NCI-H748 (cell line): ENCODE data around the gene C6orf136.

Experiments
- DNase-seq: peaks from one replicate; lab custom pipeline; 2025; ENCODE audit not compliant: unreplicated experiment; lab: John Stamatoyannopoulos, UW

The C6orf136 gene

GRCh38 chr6:30615958-30616810 lies 30.7 kb upstream of the C6orf136 start:
- DNase-seq = peak; percentile 76

GRCh38 chr6:30616811-30617564 lies 29.9 kb upstream of the C6orf136 start, which contains the start of gene PPP1R10:
PPP1R10 (minus strand) TSS chr6:30617243; CDS start chr6:30609944, 7,299 bp downstream.
- DNase-seq = peak; percentile 100

GRCh38 chr6:30617565-30618269 lies 29.2 kb upstream of the C6orf136 start, which contains the start of gene MRPS18B:
MRPS18B (plus strand) TSS chr6:30617840; CDS start chr6:30617866, 26 bp downstream.
- peak; percentile 98 for DNase-seq

GRCh38 chr6:30618270-30618797 lies 28.6 kb upstream of the C6orf136 start:
- peak; percentile 32 for DNase-seq

- no peak for DNase-seq
Observed at GRCh38 chr6:30619561-30619960, 27.4 kb upstream of the C6orf136 start.

GRCh38 chr6:30625511-30625910 lies 21.4 kb upstream of the C6orf136 start:
- DNase-seq = no peak

GRCh38 chr6:30626484-30627366 lies 20.2 kb upstream of the C6orf136 start, which contains the start of gene ATAT1:
ATAT1 (plus strand) TSS chr6:30626874.
- peak; percentile 93 for DNase-seq

- no peak for DNase-seq
Observed at GRCh38 chr6:30635834-30636233, 11.1 kb upstream of the C6orf136 start.

GRCh38 chr6:30640481-30640880 lies 6.5 kb upstream of the C6orf136 start:
- no peak for DNase-seq

- DNase-seq = no peak
Observed at GRCh38 chr6:30641048-30641447, 5.9 kb upstream of the C6orf136 start.

- DNase-seq = no peak
Observed at GRCh38 chr6:30643656-30644055, 3.3 kb upstream of the C6orf136 start.

- no peak for DNase-seq
Observed at GRCh38 chr6:30644769-30645168, 2.2 kb upstream of the C6orf136 start.

GRCh38 chr6:30645989-30646388 lies 944 bp upstream of the C6orf136 start:
- no peak for DNase-seq

GRCh38 chr6:30647242-30648116 lies 546 bp downstream of the C6orf136 start:
- peak; percentile 95 for DNase-seq

GRCh38 chr6:30651143-30651542 lies 4.2 kb downstream of the C6orf136 start:
- DNase-seq = no peak

GRCh38 chr6:30654798-30655742 lies 8.1 kb downstream of the C6orf136 start:
- DNase-seq = no peak

GRCh38 chr6:30655743-30656094 lies 8.8 kb downstream of the C6orf136 start:
- DNase-seq = no peak

- DNase-seq = no peak
Observed at GRCh38 chr6:30656513-30656912, 9.6 kb downstream of the C6orf136 start.
